Calu3 (cell line): ENCODE data around the gene NBAS. TPM values are rescaled to one million over a fixed set of nuclear protein-coding genes. Genes with fewer than 3 reads are reported as not detected.
"Not testable (repeated sequence)": the region's sequence is repeated elsewhere in the genome, so short reads cannot be mapped to it uniquely, and the experiment has no call there.

ENCODE experiments used
- BruUV-seq: library from RNA; stranded (reverse); fragments of 400-500 nt; replicated peaks from 2 replicates; lab custom pipeline; 2021; lab: Mats Ljungman, UMichigan
- CTCF ChIA-PET: fragments of 300-600 bp; sonication (Branson Sonifier 250); formaldehyde crosslinking; loops from one replicate; lab custom pipeline; 2022; ENCODE audit warnings: antibody characterized with exemption; lab: Charles Lee
- DNase-seq: peaks from one replicate; pipeline ENCODE4 v3.0.0; 2022
- H3K27ac Mint-ChIP-seq: one replicate; pipeline ENCODE4 v1.8.0; 2022; ENCODE audit warnings: mixed read lengths; ENCODE audit not compliant: unreplicated experiment
- H3K27me3 Mint-ChIP-seq: one replicate; pipeline ENCODE4 v1.8.0; 2022; ENCODE audit warnings: mixed read lengths; ENCODE audit not compliant: unreplicated experiment
- H3K36me3 Mint-ChIP-seq: one replicate; pipeline ENCODE4 v1.8.0; 2022; ENCODE audit warnings: mild to moderate bottlenecking, moderate library complexity, mixed read lengths; ENCODE audit not compliant: insufficient read depth, unreplicated experiment
- H3K4me1 Mint-ChIP-seq: one replicate; pipeline ENCODE4 v1.8.0; 2022; ENCODE audit warnings: mild to moderate bottlenecking, low read depth, mixed read lengths; ENCODE audit not compliant: unreplicated experiment
- H3K4me3 Mint-ChIP-seq: one replicate; pipeline ENCODE4 v1.8.0; 2022; ENCODE audit warnings: mild to moderate bottlenecking, low read depth, moderate library complexity, mixed read lengths; ENCODE audit not compliant: unreplicated experiment
- H3K9me3 Mint-ChIP-seq: one replicate; pipeline ENCODE4 v1.8.0; 2022; ENCODE audit warnings: low read depth, mixed read lengths; ENCODE audit not compliant: unreplicated experiment
- CTCF ChIP-seq: fragments of 200-600 bp; IDR thresholded peaks from one replicate; pipeline ENCODE4 v1.8.0; 2022; ENCODE audit warnings: antibody characterized with exemption; ENCODE audit not compliant: unreplicated experiment
- intact Hi-C: fragments of 100-400 bp; cut with micrococcal nuclease; formaldehyde crosslinking; loops from one replicate; pipeline ENCODE4 v1.10.0; 2022; ENCODE audit not compliant: unreplicated experiment
- total RNA-seq: library from RNA; stranded (reverse); gene quantifications from 2 replicates; pipeline ENCODE4 v1.2.3, GENCODE V29; 2022

The NBAS gene
- total RNA-seq, 1 experiment from 2014 or later: 30.4 TPM

GRCh38 chr2:15253835-15254286 lies 307.3 kb downstream of the NBAS start:
- no peaks in the 10 kb centered on the region for H3K36me3 Mint-ChIP-seq
- H3K27me3 Mint-ChIP-seq: no peaks in the 10 kb centered on the region
- no peak for TF ChIP-seq CTCF
- H3K4me1 Mint-ChIP-seq: no peaks in the 10 kb centered on the region
- H3K9me3 Mint-ChIP-seq: peaks cover 3% of the 10 kb centered on the region
- BruUV-seq: no TSS peak
- CTCF ChIA-PET: no interaction called here
- H3K27ac Mint-ChIP-seq: no peak overlapping the region
- H3K4me3 Mint-ChIP-seq: no peak overlapping the region
- intact Hi-C loops: no loop called here
- DNase-seq: no peak

GRCh38 chr2:15253247-15253646 lies 307.9 kb downstream of the NBAS start:
- no TSS peak for BruUV-seq
- H3K36me3 Mint-ChIP-seq: no peaks in the 10 kb centered on the region
- no peak for TF ChIP-seq CTCF
- CTCF ChIA-PET: no interaction called here
- DNase-seq: no peak
- intact Hi-C loops: no loop called here
- no peaks in the 10 kb centered on the region for H3K27me3 Mint-ChIP-seq
- peaks cover 3% of the 10 kb centered on the region for H3K9me3 Mint-ChIP-seq
- no peak overlapping the region for H3K27ac Mint-ChIP-seq
- no peaks in the 10 kb centered on the region for H3K4me1 Mint-ChIP-seq
- no peak overlapping the region for H3K4me3 Mint-ChIP-seq

- no peak for DNase-seq
- Mint-ChIP-seq H3K9me3 (peaks cover 3% of the 10 kb centered on the region), H3K27me3 (no peaks in the 10 kb centered on the region), H3K27ac (no peak overlapping the region), H3K4me3 (no peak overlapping the region), H3K4me1 (no peaks in the 10 kb centered on the region), H3K36me3 (no peaks in the 10 kb centered on the region)
- TF ChIP-seq CTCF: no peak
- intact Hi-C loops: no loop called here
- BruUV-seq: no TSS peak
- CTCF ChIA-PET: no interaction called here
Measured at GRCh38 chr2:15251753-15252152, 309.4 kb downstream of the NBAS start.

GRCh38 chr2:15250946-15251345 lies 310.2 kb downstream of the NBAS start:
- BruUV-seq, DNase-seq, H3K4me3 Mint-ChIP-seq, H3K27ac Mint-ChIP-seq, H3K36me3 Mint-ChIP-seq, H3K4me1 Mint-ChIP-seq, H3K9me3 Mint-ChIP-seq, H3K27me3 Mint-ChIP-seq, intact Hi-C loops: not testable (repeated sequence)
- CTCF ChIA-PET: interaction anchor here (0.6 kb wide), 1 partner anchor 1217 kb away, joined by 3 read pairs; no protein-coding TSS in a partner anchor

GRCh38 chr2:15246870-15247269 lies 314.3 kb downstream of the NBAS start:
- intact Hi-C loops: no loop called here
- DNase-seq: no peak
- H3K27me3 Mint-ChIP-seq: no peaks in the 10 kb centered on the region
- BruUV-seq: no TSS peak
- H3K27ac Mint-ChIP-seq: no peak overlapping the region
- H3K36me3 Mint-ChIP-seq: no peaks in the 10 kb centered on the region
- peaks cover 3% of the 10 kb centered on the region for H3K9me3 Mint-ChIP-seq
- H3K4me1 Mint-ChIP-seq: peaks cover 12% of the 10 kb centered on the region
- CTCF ChIA-PET: no interaction called here
- TF ChIP-seq CTCF: no peak
- H3K4me3 Mint-ChIP-seq: no peak overlapping the region
